Measurements from ENCODE around the gene DYNLT2B.

GRCh38 chr3:196350067-196350466 is 32.0 kb upstream of the DYNLT2B start:
- TF ChIP-seq CTCF (IDR thresholded peaks at IDR 0.05) (no peak), POLR2AphosphoS5 (IDR thresholded peaks at IDR 0.05) (no peak)

Measured in transverse colon (tissue), 4 donors.